Spleen (tissue), 7 donors: ENCODE results near the gene IGFALS.

Source experiments
- CTCF ChIP-seq, 11 experiments: fragments of 200-600 bp in 7 of 11; fragments of 450-650 bp in 4 of 11; sonication (generic) in 4 of 11; IDR thresholded peaks in 8 of 11; conservative IDR thresholded peaks in 3 of 11; 1 replicate in 7 of 11; 2 replicates in 4 of 11; pipeline versions ENCODE4 v1.4.0 to v1.8.0; 2016 to 2021; ENCODE audit warnings: antibody characterized with exemption in 11 of 11, inconsistent platforms in 4 of 11, mild to moderate bottlenecking in 1 of 11
- POLR2A ChIP-seq, 3 donors: fragments of 450-650 bp; IDR thresholded peaks; one replicate each; pipeline ENCODE4 v1.5.1; 2017; ENCODE audit warnings: antibody characterized with exemption in 3 of 3, mild to moderate bottlenecking in 1 of 3
- donor health status: DM: no; HTN: no; CAD: no; lungs with moderate emphysema.
- donor health status: DM: no; HTN: no; CAD: no.
- donor health status: DM: no; HTN: no; CAD: no.

GRCh38 chr16:1818873-1819525 lies 25.5 kb upstream of the IGFALS start:
- TF ChIP-seq CTCF (IDR thresholded peaks at IDR 0.05 in 8 of 11, conservative IDR thresholded peaks at IDR 0.05 in 3 of 11) (no peak), POLR2A (IDR thresholded peaks at IDR 0.05) (no peak)
